Measurements from ENCODE around the gene KIF6. TPM values are rescaled to one million over a fixed set of nuclear protein-coding genes. Genes with fewer than 3 reads are reported as not detected.

KIF6 gene
- total and polyA plus RNA-seq, 2 of the 8 experiments (the other 6 are each of a cell fraction or from before 2014, with no cell fraction given): 0.53 to 0.65 TPM

GRCh38 chr6:39508515-39508914 is 216.7 kb downstream of the KIF6 start:
- CTCF ChIA-PET (ENCODE audit: partially characterized antibody): interaction anchor here (0.7 to 1.1 kb wide), 3 partner anchors 9 to 330 kb away, joined by 3 to 4 read pairs (median 3); no protein-coding TSS in a partner anchor
- H2AK5ac ChIP-seq (ENCODE audit: low read depth, low read length): no peak overlapping the region

More at GRCh38 chr6:39508515-39508914, 216.7 kb downstream of the KIF6 start:
- Histone ChIP-seq H3K79me1 (ENCODE audit: low read depth, low read length) (no peaks in the 10 kb centered on the region), H3K14ac (ENCODE audit: insufficient read length) (no peak overlapping the region), H3K23ac (ENCODE audit: insufficient read length) (no peak overlapping the region), H2BK120ac (replicated peaks; ENCODE audit: low read depth, low read length) (no peak overlapping the region), H4K20me1 (replicated peaks in 1 of 2; ENCODE audit: control insufficient read depth in 1 of 2, insufficient read depth in 2 of 2, low read length in 2 of 2) (no peaks in the 10 kb centered on the region), H3K9ac (replicated peaks in 1 of 4; ENCODE audit: extremely low read depth in 1 of 4, low read depth in 3 of 4, low read length in 3 of 4) (no peak overlapping the region), H2AFZ (ENCODE audit: low read length) (no peak overlapping the region), H3K18ac (ENCODE audit: extremely low read depth, low read length) (no peak overlapping the region), H3K4me2 (ENCODE audit: insufficient read depth in 1 of 2, low read depth in 2 of 2, low read length in 2 of 2) (no peak overlapping the region), H2BK15ac (ENCODE audit: low read length) (no peak overlapping the region), H3K79me2 (ENCODE audit: control insufficient read depth in 1 of 2, insufficient read depth in 2 of 2, low read length in 2 of 2) (no peaks in the 10 kb centered on the region), H3K4ac (replicated peaks; ENCODE audit: insufficient read length, low read depth, low read length) (no peak overlapping the region), H2BK20ac (ENCODE audit: low read length) (no peak overlapping the region), H3K4me3 (ENCODE audit: extremely low read depth in 1 of 4, insufficient read depth in 2 of 4, low read depth in 3 of 4, low read length in 4 of 4) (no peak overlapping the region), H3K9me3 (ENCODE audit: insufficient read depth in 2 of 2, low read depth in 1 of 2, low read length in 1 of 2) (peaks cover 6 to 9% of the 10 kb centered on the region in 2 experiments; a peak in 3 of 4 replicates), H3K23me2 (ENCODE audit: low read depth, low read length) (no peaks in the 10 kb centered on the region; the same call in 1 of the 2 replicates), H3K56ac (replicated peaks; ENCODE audit: insufficient read length, low read depth, low read length) (no peak overlapping the region), H4K91ac (replicated peaks; ENCODE audit: insufficient read length, low read length) (no peak overlapping the region), H4K5ac (ENCODE audit: insufficient read length, low read depth, low read length) (no peak overlapping the region), H3K36me3 (ENCODE audit: control insufficient read depth in 2 of 4, insufficient read depth in 4 of 4, low read length in 3 of 4) (no peaks in the 10 kb centered on the region), H3K27ac (ENCODE audit: low read depth, low read length) (no peak overlapping the region), H4K8ac (ENCODE audit: extremely low read depth, insufficient read depth, low read length) (no peak overlapping the region), H3K4me1 (replicated peaks in 1 of 4; ENCODE audit: control insufficient read depth in 3 of 4, insufficient read depth in 4 of 4, low read length in 3 of 4) (0 out of 7 replicates have a peak, but pooled peaks cover 0 to 2% (median 0%) of the 10 kb centered on the region in 4 experiments), H2BK5ac (ENCODE audit: low read depth, low read length) (no peak overlapping the region), H2BK12ac (ENCODE audit: low read depth, low read length) (no peak overlapping the region), H3K27me3 (replicated peaks in 1 of 4; ENCODE audit: control insufficient read depth in 3 of 4, extremely low read depth in 1 of 4, insufficient read depth in 3 of 4, low read length in 3 of 4) (no peaks in the 10 kb centered on the region)
- no peak for TF ChIP-seq CHD2 (IDR thresholded peaks at IDR 0.05; ENCODE audit: low read length)
- no peak for DNase-seq (ENCODE audit: low read depth in 1 of 2, low spot score in 2 of 2)
- POLR2A ChIA-PET (ENCODE audit: partially characterized antibody): no interaction called here
- WGBS, 2 experiments (ENCODE audit: extremely low coverage in 1 of 2, insufficient coverage in 1 of 2, insufficient read length in 1 of 2, insufficient replicate concordance in 2 of 2, low coverage in 1 of 2, low lambda C conversion rate in 2 of 2, missing lambda C conversion rate in 1 of 2): 84% methylated on average over 9 of the region's 9 CpGs; no CpG with 5 or more reads in 1 of the 2 experiments
- no peak for FAIRE-seq

All from H1 (cell line).